H9 (cell line): Measurements from ENCODE around the gene IFT27. TPM values are rescaled to one million over a fixed set of nuclear protein-coding genes. Genes with fewer than 3 reads are reported as not detected.

Source experiments
- DNase-seq: peaks from one replicate; pipeline ENCODE4 v3.0.0-alpha.2; 2017
- H2AFZ ChIP-seq: one replicate; pipeline ENCODE4 v1.6.1; 2013; ENCODE audit warnings: mild to moderate bottlenecking, low read length, control low read depth, moderate library complexity
- H2AK5ac ChIP-seq: 2 replicates; pipeline ENCODE4 v1.6.1; 2013; ENCODE audit warnings: low read length, control low read depth, mixed read lengths; ENCODE audit not compliant: insufficient read length
- H2BK120ac ChIP-seq: one replicate; pipeline ENCODE4 v1.6.1; 2013; ENCODE audit warnings: low read depth, mild to moderate bottlenecking, low read length, control low read depth, inconsistent platforms; ENCODE audit not compliant: poor library complexity, severe bottlenecking
- H2BK12ac ChIP-seq: 2 replicates; pipeline ENCODE4 v1.6.1; 2013; ENCODE audit warnings: low read length, control low read depth, mixed read lengths, low read depth; ENCODE audit not compliant: insufficient read length
- H2BK15ac ChIP-seq: 2 replicates; pipeline ENCODE4 v1.6.1; 2013; ENCODE audit warnings: low read depth, low read length, control low read depth
- H2BK20ac ChIP-seq: one replicate; pipeline ENCODE4 v1.6.1; 2013; ENCODE audit warnings: low read depth, mild to moderate bottlenecking, low read length, control low read depth, inconsistent platforms; ENCODE audit not compliant: poor library complexity, severe bottlenecking
- H2BK5ac ChIP-seq: 2 replicates; pipeline ENCODE4 v1.6.1; 2013; ENCODE audit warnings: low read length, control low read depth, mixed read lengths; ENCODE audit not compliant: insufficient read length
- H3K14ac ChIP-seq: 2 replicates; pipeline ENCODE4 v1.6.1; 2013; ENCODE audit warnings: low read length, control low read depth; ENCODE audit not compliant: insufficient read depth
- H3K18ac ChIP-seq: 2 replicates; pipeline ENCODE4 v1.6.1; 2013; ENCODE audit warnings: low read depth, mild to moderate bottlenecking, mixed read lengths, low read length, control low read depth; ENCODE audit not compliant: insufficient read length
- H3K23ac ChIP-seq: 2 replicates; pipeline ENCODE4 v1.6.1; 2013; ENCODE audit warnings: low read length, control low read depth, mixed read lengths, low read depth; ENCODE audit not compliant: insufficient read length
- H3K23me2 ChIP-seq: 2 replicates; pipeline ENCODE4 v1.6.1; 2013; ENCODE audit warnings: low read depth, mild to moderate bottlenecking, mixed read lengths, low read length, control low read depth; ENCODE audit not compliant: insufficient read length, poor library complexity, severe bottlenecking
- H3K27ac ChIP-seq: 2 replicates; pipeline ENCODE4 v1.5.1; 2013; ENCODE audit warnings: low read length, control low read depth, mixed read lengths, low read depth; ENCODE audit not compliant: insufficient read length
- H3K27me3 ChIP-seq: 2 replicates; pipeline ENCODE4 v1.6.1; 2013; ENCODE audit warnings: low read length, control low read depth, inconsistent platforms; ENCODE audit not compliant: insufficient read depth
- H3K4ac ChIP-seq: 2 replicates; pipeline ENCODE4 v1.6.1; 2013; ENCODE audit warnings: low read depth, mild to moderate bottlenecking, control low read depth, inconsistent platforms, low read length, moderate library complexity
- H3K4me1 ChIP-seq: 2 replicates; pipeline ENCODE4 v1.6.1; 2013; ENCODE audit warnings: low read length, control low read depth, inconsistent platforms; ENCODE audit not compliant: insufficient read depth
- H3K4me2 ChIP-seq: 2 replicates; pipeline ENCODE4 v1.6.1; 2013; ENCODE audit warnings: low read length, control low read depth, mixed read lengths; ENCODE audit not compliant: insufficient read length, insufficient read depth
- H3K56ac ChIP-seq: 2 replicates; pipeline ENCODE4 v1.6.1; 2013; ENCODE audit warnings: low read depth, mild to moderate bottlenecking, mixed read lengths, low read length, control low read depth; ENCODE audit not compliant: insufficient read length
- H3K79me1 ChIP-seq: 2 replicates; pipeline ENCODE4 v1.6.1; 2013; ENCODE audit warnings: low read depth, mild to moderate bottlenecking, moderate library complexity, low read length, control low read depth, inconsistent platforms; ENCODE audit not compliant: insufficient read depth, poor library complexity, severe bottlenecking
- H3K79me2 ChIP-seq: 2 replicates; pipeline ENCODE4 v1.6.1; 2013; ENCODE audit warnings: low read length, control low read depth, inconsistent platforms; ENCODE audit not compliant: insufficient read depth
- H3K9ac ChIP-seq: 2 replicates; pipeline ENCODE4 v1.6.1; 2013; ENCODE audit warnings: low read length, control low read depth, mixed read lengths; ENCODE audit not compliant: insufficient read length; ENCODE audit errors: extremely low read depth
- H3K9me3 ChIP-seq: one replicate; pipeline ENCODE4 v1.6.1; 2013; ENCODE audit warnings: low read depth, low read length, inconsistent platforms; ENCODE audit not compliant: control insufficient read depth
- H3T11ph ChIP-seq: one replicate; pipeline ENCODE4 v1.6.1; 2013; ENCODE audit warnings: mild to moderate bottlenecking, low read length, control low read depth, inconsistent platforms
- H4K20me1 ChIP-seq: one replicate; pipeline ENCODE4 v1.6.1; 2013; ENCODE audit not compliant: control insufficient read depth, insufficient read length, insufficient read depth
- H4K5ac ChIP-seq: 2 replicates; pipeline ENCODE4 v1.6.1; 2013; ENCODE audit warnings: low read depth, mild to moderate bottlenecking, mixed read lengths, low read length, control low read depth; ENCODE audit not compliant: insufficient read length
- H4K8ac ChIP-seq: replicated peaks from 2 replicates; pipeline ENCODE4 v1.6.1; 2013; ENCODE audit warnings: low read length, control low read depth, mixed read lengths, low read depth; ENCODE audit not compliant: insufficient read length
- H4K91ac ChIP-seq: 2 replicates; pipeline ENCODE4 v1.6.1; 2013; ENCODE audit warnings: low read depth, mild to moderate bottlenecking, moderate library complexity, mixed read lengths, low read length, control low read depth; ENCODE audit not compliant: insufficient read length
- H3K27ac Mint-ChIP-seq, 3 experiments: 2 replicates in 2 of 3; 3 replicates in 1 of 3; pipeline ENCODE4 v1.8.0; 2020 to 2021; ENCODE audit warnings: mixed read lengths in 3 of 3, mild to moderate bottlenecking in 1 of 3, moderate library complexity in 1 of 3
- H3K27me3 Mint-ChIP-seq: 2 replicates; pipeline ENCODE4 v1.8.0; 2021; ENCODE audit warnings: low read depth, mild to moderate bottlenecking, moderate library complexity, mixed read lengths
- H3K36me3 Mint-ChIP-seq, 3 experiments: 2 replicates in 2 of 3; 3 replicates in 1 of 3; pipeline ENCODE4 v1.8.0; 2020 to 2021; ENCODE audit warnings: low read depth in 3 of 3, mixed read lengths in 3 of 3; ENCODE audit not compliant: insufficient read depth in 1 of 3
- H3K4me1 Mint-ChIP-seq, 2 experiments: 2 replicates each; pipeline ENCODE4 v1.8.0; 2020; ENCODE audit warnings: mixed read lengths in 2 of 2
- H3K4me3 Mint-ChIP-seq, 2 experiments: 2 replicates in 1 of 2; 3 replicates in 1 of 2; pipeline ENCODE4 v1.8.0; 2020 to 2021; ENCODE audit warnings: mild to moderate bottlenecking in 2 of 2, mixed read lengths in 2 of 2, moderate library complexity in 1 of 2
- H3K9me3 Mint-ChIP-seq, 2 experiments: 2 replicates in 1 of 2; 3 replicates in 1 of 2; pipeline ENCODE4 v1.8.0; 2020; ENCODE audit warnings: mild to moderate bottlenecking in 2 of 2, mixed read lengths in 2 of 2, moderate library complexity in 1 of 2
- WGBS: extraction: QIAGEN DNeasy Blood & Tissue Kit; methylation state at CpG from one replicate; pipeline ENCODE4 v1.1.7; 2013; ENCODE audit warnings: missing lambda C conversion rate, low lambda C conversion rate, mixed read lengths; ENCODE audit not compliant: insufficient read length; ENCODE audit errors: extremely low coverage; 5-methylcytosine and 5-hydroxymethylcytosine counted together
- total RNA-seq: library from RNA; stranded (reverse); gene quantifications from 2 replicates; pipeline ENCODE4 v1.2.1, GENCODE V29; 2021
- TF ChIP-seq, protein P1 (sequence below): fragments of 200-600 bp; sonication (generic); conservative IDR thresholded peaks from 3 replicates; pipeline ENCODE4 v1.8.0; 2021; ENCODE audit warnings: antibody characterized with exemption, mild to moderate bottlenecking

IFT27 gene
- total RNA-seq, 1 experiment from 2014 or later, result 43.4 TPM

- WGBS, result no CpG with 5 or more reads among the region's 1 CpG
- no peak overlapping the region for H3K9ac ChIP-seq
Observed at GRCh38 chr22:36732609-36733008, 43.3 kb downstream of the IFT27 start.

More at GRCh38 chr22:36732609-36733008, 43.3 kb downstream of the IFT27 start:
- H3K23ac ChIP-seq, result no peak overlapping the region
- Mint-ChIP-seq H3K4me1 (peaks cover 3% of the 10 kb centered on the region in 2 experiments; a peak in 1 of 4 replicates), H3K27me3 (peaks cover 62% of the 10 kb centered on the region), H3K36me3 (no peaks in the 10 kb centered on the region; a peak in 1 of 7 replicates), H3K27ac (no peak overlapping the region), H3K4me3 (no peak overlapping the region), H3K9me3 (no peaks in the 10 kb centered on the region; a peak in 1 of 5 replicates)
- no peaks in the 10 kb centered on the region for H3K9me3 ChIP-seq
- no peaks in the 10 kb centered on the region for H3K23me2 ChIP-seq
- no peak overlapping the region for H4K5ac ChIP-seq
- no peak overlapping the region for H4K8ac ChIP-seq
- H3K4ac ChIP-seq, result no peak overlapping the region
- no peak overlapping the region for H3K14ac ChIP-seq
- no peak overlapping the region for H3K18ac ChIP-seq
- no peak overlapping the region for H4K91ac ChIP-seq
- no peak overlapping the region for H2BK120ac ChIP-seq
- H3K79me2 ChIP-seq, result no peaks in the 10 kb centered on the region
- H3K79me1 ChIP-seq, result no peaks in the 10 kb centered on the region
- H2BK15ac ChIP-seq, result no peak overlapping the region
- no peak overlapping the region for H2BK12ac ChIP-seq
- peak; percentile 8 for DNase-seq
- no peaks in the 10 kb centered on the region; the same call in 1 of the 2 replicates for H3K27me3 ChIP-seq
- no peak overlapping the region for H2BK20ac ChIP-seq
- H3K27ac ChIP-seq, result no peak overlapping the region
- H2AFZ ChIP-seq, result no peak overlapping the region
- H3K4me1 ChIP-seq, result no peaks in the 10 kb centered on the region
- no peak overlapping the region for H3T11ph ChIP-seq
- TF ChIP-seq, protein P1, sequence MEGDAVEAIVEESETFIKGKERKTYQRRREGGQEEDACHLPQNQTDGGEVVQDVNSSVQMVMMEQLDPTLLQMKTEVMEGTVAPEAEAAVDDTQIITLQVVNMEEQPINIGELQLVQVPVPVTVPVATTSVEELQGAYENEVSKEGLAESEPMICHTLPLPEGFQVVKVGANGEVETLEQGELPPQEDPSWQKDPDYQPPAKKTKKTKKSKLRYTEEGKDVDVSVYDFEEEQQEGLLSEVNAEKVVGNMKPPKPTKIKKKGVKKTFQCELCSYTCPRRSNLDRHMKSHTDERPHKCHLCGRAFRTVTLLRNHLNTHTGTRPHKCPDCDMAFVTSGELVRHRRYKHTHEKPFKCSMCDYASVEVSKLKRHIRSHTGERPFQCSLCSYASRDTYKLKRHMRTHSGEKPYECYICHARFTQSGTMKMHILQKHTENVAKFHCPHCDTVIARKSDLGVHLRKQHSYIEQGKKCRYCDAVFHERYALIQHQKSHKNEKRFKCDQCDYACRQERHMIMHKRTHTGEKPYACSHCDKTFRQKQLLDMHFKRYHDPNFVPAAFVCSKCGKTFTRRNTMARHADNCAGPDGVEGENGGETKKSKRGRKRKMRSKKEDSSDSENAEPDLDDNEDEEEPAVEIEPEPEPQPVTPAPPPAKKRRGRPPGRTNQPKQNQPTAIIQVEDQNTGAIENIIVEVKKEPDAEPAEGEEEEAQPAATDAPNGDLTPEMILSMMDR, result no peak
- no peak overlapping the region for H2BK5ac ChIP-seq
- peaks cover 3% of the 10 kb centered on the region for H4K20me1 ChIP-seq
- no peak overlapping the region for H2AK5ac ChIP-seq
- H3K4me2 ChIP-seq, result no peak overlapping the region
- H3K56ac ChIP-seq, result no peak overlapping the region
